ENCODE measurements around the gene WWC1.

WWC1 gene

DNA sequence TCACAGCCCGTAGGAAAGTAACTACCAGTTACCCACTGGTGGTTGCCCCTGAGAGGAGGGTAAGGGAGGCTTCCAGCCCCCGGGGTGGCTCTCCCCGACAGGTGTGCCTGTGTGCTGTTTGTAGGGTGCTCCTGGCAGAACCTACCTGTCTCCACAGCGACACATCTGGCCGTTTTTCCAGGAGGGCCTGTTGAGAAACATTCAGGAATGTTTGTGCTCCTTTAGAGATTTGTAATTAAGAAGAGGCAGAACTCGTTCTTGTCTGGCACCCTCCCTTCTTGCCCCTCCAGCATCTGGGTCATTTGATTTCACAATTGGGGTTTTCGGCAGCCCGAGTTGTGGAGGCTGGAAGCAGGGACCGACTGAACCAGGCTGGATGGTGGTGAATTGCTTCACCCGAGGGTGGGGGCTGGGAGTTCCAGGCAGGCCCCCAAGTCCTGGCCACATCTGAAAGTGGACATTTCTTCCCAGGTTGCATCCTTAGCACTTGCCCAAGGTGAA is 74.2 kb downstream of the WWC1 start:
- DNase-seq = peak; percentile 55

DNA sequence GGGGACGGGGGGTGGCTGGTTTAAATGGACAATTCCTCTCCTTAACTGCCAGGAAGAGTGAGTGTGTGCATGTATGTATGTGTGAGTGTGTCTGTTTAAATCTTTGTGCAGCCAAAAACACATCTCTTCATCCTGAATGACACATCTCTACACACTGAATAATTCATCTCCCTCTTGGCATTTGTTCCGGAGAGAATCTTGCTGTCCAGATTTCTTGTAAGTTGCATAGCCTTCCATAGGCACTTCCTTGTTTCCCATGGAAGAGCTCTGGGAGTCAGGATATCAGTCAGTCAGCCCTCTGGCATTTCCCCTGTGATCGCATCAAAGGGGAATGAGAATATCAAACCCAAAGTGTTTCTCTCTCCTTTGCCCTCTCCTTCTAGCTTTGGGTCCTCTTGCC is 74.7 kb downstream of the WWC1 start:
- DNase-seq = no peak

DNA sequence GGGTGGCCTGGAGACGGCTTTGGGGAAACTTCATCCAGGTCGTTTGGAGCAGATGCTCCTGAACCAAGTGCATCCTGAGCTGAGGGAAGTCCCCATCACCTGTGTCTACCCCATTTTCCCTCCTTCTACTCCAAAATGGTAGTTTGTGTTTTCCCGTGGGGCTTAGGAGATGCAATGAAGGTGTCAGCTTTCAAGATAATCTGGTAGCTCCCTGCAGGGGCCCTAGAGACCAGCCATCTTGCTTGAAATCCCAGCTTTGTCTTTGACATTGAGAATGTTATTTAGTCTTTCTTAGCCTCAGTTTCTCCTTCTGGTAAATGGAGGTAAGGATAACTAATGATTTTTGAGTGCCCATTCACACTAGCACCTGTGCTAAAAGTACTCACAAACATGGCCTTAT is 77.4 kb downstream of the WWC1 start:
- no peak for DNase-seq

DNA sequence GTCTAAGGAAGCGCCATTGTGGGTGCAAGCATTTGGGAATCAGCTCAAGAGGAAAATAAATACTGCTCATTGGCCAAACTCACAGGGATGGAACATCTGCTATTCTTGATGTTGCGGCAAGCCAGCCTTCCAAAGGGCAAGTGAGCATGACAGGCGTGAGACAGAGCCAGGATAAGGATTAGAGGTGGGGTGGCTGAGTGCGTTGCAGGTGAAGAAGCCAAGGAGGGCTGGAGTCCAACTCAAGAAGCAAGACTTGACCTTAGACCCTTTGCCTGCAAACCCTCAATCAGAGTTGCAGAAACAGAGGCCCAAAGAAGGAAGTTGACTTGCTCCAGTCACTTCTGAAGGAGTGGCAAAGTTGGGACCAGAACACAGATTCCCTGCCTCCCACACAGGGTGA is 79.4 kb downstream of the WWC1 start:
- no peak for DNase-seq

DNA sequence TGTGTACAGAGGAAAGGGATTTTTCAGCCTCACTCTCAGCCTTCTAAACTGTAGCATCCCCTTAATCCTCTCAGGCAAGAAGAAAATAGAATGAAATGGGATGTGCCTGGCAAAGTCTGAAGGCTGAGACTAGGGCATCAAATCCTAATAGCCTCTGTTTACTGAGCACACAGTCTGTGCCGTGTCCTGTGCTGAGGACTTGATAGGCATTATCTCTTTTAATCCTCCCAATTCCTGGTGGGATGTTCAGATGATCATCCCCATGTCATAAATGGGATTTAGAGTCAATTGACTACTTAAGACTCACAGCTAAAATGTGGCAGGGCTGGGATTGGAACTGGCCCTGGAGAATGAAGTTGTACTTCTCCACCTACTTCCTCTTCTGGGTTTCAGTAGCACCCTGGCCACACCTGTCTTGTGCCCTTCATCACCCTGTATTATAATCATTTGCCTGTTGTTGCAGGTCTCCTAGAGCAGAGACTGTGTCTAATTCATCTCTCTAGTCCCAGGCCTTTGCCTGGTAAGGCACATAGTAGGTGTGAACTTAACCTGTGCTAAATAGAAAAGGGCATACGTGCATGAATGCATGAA is 81.0 kb downstream of the WWC1 start:
- DNase-seq = no peak

DNA sequence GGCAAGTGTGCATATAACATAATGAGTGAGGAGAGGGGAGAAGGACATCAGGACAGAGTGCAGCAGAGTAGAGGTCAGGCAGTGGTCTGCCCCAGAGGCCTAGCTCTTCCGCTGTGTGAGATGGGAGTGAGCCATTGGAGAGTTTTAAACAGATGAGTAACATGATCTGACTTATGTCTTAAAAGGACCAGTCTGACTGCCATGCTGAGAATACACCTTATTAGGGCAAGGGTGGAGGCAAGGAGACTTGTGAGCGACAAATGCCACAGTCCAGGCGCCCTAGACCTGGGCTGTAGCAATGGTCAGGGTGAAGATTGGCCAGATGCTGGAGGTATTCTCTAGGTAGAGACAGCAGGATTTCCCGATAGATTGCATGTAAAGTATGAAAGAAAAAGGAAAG is 83.1 kb downstream of the WWC1 start:
- DNase-seq = no peak

DNA sequence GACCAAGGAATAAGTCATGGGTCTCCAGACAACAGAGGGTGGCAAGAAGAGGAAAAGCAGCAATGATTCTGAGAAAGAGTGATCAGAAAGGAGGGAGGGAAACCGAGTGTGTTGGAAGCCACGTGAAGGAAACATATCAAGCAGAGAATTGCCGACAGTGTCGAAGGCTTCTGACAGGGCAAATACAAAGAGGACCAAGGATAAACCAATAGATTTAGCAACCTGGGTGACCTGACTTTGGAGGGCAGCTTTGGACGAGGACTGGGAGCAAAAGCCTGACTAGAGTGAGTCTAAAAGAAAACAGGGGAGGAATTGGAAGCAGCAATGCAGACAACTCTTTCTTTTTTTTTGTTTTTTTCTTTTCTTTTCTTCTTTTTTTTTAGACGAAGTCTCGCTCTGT is 83.8 kb downstream of the WWC1 start:
- no peak for DNase-seq

DNA sequence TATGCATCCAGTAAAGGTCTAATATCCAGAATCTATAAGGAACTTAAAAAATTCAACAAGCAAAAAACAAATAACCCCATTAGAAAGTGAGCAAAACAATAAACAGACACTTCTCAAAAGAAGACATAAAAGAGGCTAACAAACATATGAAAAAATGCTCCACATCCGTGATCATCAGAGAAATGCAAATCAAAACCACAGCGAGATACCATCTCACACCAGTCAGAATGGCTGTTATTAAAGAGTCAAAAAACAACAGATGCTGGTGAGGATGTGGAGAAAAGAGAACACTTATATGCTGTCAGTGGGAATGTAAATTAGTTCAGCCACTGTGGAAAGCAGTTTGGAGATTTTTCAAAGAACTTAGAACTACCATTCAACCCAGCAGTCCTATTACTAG is 86.1 kb downstream of the WWC1 start:
- DNase-seq = no peak

DNA sequence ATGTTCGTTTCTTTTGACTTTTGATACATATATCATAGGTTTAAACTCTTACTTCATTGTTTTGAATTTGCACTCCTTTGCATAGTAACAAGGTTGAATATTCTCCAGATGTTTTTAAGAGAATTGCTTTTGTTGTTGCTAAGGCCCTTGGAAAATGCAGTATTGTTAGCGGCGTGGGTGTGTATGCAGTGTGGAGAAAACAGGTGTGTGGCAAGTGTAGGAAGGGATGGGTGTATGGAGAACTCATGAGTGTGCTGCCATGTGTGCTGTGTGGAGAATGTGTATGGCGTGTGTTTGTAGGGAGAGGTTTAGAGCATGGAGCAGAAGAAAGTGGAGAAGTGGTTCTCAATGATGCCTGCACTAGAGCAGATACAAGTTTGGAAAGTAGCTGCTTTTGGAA is 87.3 kb downstream of the WWC1 start:
- DNase-seq = no peak

DNA sequence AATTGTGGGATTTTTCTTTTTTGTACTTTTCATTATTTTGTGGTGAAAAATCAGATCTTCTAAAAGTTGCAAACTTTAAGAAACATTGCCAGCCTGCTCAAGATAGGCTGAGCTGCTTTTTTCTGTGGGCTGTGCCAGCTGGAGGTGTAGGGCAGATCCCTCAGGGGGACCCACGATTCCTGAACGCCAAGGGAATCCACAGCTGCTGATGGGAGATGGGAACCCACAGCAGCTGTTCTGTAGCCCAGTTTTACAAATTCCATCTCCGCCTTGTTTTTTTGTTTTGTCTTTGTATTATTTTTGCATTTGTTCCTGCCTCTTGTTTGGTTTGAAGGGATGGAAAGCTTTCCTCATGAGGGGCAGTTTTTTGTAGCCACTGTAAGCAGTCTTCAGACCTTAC is 91.0 kb downstream of the WWC1 start:
- DNase-seq = no peak

DNA sequence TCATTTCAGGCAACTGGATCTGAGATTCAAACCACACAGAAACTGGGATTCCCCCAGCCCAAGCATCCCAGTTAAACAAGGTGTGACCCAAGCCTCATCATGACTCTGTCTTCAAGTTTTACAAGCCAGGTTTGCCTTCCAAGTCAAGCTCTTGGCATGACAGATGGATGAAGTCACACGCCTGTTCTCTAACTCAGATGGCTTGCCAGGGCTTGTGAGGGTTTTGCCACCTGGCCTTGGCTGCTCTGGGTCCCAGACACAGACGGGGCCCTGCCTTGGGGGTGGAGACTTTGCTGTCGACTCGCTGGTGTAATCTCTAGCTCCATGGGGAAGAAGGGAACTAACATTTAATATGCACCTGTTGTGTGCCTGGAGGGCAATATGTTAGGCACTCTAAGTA is 99.0 kb downstream of the WWC1 start:
- DNase-seq = no peak

DNA sequence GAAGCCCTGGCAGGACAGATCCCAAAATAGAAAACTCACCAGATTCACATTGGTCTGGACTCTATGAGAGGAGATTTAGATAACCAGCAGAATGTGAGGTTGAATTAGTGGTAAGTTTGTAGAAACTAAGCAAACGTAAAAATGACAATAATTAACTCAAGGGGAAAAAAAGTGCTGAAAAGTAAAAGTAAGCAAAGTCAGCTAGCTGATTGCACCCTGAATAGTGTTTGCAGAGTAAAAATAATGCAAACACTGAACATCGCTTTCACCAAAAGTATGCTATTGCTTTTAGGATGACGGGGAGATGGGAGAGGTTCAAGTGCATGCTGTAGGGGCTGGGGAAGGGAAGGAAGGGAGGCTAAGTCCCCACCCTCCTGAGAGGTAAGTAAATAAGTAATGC is 102.3 kb downstream of the WWC1 start:
- DNase-seq = no peak

DNA sequence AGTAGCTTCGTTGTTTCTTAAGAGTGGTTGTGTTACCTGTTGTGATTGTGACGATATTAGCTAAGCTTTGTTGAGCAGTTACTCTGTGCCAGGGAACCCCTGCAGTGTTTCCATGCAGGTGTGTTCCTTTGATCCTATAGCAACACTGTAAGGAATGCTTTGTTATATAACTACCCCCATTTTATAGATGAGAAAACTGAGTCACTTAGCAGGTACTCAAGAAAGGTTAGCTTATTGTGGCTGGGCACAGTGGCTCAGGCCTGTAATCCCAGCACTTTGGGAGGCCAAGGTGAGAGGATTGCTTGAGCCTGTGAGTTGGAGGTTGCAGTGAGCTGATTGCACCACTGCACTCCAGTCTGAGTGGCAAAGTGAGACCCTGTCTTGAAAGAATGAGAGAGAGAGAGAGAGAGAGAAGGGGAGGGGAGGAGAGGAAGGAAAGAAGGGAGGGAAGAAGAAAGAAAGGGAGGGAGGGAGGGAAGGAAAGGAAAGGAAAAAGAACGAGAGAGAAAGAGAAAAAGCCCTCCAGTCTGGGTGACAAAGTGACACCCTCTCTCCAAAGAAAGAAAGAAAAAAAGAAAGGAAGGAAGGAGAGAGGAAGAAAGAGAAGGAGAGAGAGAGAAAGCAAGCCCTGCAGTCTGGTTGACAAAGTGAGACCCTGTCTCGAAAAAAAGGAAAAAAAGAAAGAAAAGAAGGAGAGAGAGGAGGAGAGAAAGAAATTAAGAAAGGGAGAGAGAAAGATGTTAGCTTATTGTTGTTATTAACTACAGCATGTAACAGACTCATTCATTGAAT is 109.2 kb downstream of the WWC1 start:
- no peak for DNase-seq

DNA sequence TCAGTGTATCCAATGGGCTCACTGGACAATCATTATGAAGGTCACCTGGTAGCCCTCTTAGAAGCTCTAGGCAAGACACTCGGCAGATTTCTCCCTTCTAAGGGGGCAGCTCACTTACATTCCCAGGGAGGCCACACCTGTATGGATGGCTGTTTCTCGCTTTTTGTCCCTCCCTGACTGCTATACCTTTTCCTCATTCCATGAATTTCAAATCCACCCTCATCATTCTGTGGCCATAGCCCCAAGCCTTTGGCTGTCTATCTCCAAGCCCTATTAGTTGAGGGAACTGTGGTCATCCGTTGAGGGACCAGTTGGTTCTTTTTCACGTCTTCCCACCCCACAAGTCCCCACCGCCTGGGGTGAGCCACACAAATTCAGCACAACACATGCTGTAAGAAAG is 109.8 kb downstream of the WWC1 start:
- no peak for DNase-seq

DNA sequence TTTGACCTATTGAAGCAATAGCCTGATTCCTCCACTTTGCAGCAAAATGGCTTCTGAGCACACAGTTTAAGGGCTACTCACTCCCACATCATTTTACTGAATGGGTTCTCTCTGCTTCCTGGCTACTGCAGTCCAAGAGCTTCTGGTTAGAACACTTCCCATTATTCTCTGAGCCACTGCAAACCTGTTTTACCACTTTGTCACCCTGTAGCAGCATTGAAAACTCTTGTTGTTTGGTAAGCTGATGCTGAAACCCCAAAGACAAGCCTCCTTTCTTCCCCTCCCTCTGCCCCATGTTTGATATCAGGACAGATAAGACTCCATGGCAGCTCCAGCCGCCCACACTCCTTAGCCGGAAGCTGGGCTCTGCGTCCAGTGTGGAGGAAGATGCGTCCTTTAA is 110.4 kb downstream of the WWC1 start:
- peak; percentile 6 for DNase-seq

DNA sequence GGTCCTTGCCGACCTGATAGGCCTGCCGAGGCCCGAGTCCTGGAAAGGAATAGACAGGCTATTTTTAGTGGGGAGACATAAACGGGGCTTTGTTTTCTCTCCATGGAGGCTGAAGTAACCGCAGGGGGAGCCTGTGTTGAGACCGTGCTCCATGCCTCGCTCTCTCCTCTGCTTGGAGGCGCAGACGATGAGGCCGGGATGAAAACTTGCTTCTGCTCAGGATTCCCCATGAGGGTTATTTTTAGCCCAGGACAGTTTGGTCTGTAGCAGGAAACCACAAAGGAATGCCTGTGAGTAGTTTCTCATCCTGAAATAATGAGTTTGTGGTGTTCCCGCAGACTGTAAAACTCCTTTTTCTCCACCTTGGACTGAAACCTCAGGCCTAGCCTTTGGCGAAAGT is 112.9 kb downstream of the WWC1 start:
- no peak for DNase-seq

DNA sequence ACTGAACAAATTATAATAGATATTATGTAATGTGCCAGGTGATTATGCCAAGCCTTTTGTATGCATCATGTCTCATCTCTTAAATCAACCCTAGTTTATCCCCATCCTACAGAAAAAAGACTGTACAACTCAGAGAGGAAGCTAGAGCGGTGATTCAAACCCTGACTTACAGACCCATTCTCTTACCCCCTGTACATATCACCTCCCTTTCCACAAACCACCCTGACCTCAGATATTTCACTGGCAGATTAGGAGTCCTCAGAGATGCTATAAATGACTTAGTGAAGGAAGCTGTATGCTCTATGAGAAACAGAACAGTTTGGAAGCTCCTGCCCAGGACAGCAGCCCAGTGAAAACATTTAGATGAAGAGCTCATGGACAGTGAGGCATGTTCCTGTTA is 115.8 kb downstream of the WWC1 start:
- no peak for DNase-seq

DNA sequence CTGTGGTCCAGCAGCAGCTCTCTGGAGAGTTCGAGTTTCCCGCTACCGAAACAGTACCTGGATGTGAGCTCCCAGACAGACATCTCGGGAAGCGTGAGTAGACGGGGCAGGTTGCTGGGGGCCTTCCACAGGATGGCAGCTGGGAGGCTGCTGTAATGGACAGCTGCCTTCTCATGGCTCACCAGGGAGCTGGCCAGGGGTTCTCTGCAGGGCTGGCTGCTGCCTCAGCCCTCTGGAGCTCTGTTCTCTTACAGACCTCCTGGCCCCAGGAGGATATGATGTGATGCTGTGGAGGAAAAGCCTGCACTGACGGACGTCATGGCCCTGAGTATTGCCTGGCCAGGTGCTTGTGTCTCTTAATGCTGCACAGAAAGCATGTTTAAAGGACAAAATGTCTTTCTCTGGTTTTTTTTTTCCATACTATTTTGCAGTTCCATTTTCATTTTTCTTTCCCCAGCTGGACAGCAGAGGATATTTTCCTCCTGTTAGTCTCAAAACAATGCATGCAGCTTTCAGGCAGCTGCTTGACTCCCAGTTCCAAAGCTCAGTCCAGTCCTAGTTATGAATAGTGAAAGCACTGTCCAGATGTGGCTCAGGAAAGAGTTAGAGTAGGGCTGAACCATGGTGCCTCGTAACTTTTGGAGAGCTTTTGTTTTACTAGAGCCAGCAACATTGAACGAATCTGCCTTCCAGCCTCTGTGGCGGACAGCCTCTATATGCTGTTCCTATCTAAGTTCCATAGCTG is 117.3 kb downstream of the WWC1 start:
- DNase-seq = no peak

DNA sequence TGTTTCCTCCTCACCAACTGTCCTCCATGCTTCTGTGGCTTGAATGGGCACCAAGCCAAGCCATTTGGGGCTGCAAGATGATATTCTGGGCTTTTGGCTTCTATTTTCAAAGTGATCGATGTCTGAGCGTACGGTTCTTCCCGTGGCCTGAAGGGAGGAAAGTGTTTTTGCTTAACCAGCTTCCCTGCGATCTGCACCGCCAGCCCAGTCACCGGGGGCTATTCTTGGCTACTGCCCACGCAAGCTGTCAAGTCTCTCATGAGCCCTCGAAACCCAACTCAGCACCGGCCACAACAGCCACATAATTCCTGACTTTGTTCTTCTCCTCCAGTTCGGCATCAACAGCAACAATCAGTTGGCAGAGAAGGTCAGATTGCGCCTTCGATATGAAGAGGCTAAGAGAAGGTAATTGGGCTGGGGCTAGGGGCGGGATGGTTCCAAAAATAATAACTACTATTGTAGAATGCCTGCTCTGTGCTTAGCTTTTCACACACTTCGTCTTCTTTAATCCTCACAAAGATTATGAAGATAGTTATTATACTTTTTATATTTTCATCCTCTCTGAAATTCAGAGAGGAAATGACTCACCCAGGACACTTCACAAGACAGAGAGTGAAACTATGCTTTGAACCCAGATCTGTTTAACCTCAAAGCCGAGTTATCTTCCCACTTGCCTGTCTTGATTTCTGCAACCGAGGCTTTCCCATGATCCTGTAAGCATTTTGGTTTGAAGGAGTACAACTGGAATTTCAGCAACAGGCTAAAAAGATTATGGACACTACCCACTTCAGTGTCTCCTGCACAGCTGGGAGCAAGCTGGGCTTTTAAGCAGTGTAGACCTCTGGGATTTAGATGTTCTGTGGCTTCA is 118.4 kb downstream of the WWC1 start:
- DNase-seq = no peak

DNA sequence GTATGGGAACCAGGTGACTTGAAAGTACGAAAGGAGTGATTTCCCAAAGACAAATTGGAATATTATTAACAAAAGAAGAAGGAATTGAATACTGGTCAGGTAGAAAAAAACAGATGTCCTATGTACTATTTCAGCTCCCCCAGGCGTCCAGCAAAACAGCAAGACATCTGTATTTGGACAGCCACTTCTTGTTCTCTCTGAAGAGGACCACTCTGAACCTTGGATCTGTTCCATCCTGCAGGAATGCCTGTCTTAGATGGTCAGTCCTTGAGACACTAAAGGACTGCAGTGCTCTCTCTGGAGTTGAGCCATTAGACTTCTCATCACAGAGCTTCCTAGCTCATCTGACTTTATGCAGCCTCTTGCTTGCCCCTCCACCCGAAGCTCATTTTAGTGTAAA is 120.4 kb downstream of the WWC1 start:
- DNase-seq = no peak

DNA sequence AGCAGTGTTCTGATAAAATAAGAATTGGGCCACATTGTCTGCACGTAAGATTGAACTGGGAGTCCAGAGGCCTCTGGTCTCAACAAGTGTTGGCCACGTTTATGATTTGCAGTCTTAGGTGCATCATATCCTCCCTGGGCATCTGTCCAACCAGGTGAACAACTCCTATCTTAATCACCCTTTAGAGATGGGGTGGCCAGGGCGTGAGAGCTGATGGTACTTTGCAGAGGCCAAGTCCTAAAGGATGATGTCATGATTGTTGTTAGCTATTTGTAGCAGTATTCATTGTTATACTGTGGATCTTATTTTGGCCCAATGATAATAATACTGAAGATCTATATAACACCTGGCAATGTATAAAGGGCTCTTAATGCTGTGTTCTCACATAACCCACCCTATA is 121.6 kb downstream of the WWC1 start:
- no peak for DNase-seq

DNA sequence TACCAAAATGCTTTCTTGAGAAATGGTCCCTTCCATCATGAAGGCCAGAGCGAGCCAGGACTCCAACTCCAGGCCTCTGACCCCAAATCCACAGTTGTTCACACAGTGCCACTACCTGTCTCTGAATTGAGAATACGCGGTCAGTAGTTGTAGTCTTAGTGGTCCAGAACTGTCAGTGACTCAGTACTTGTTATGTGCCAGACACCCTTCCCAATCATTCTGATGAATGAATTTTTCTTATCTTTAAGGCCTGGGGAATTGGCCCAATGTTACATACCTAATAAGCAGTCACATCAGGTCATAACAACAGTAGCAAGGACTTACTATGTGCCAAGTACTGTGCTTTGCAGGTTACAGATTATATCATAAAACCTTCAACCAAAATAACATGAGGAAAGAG is 122.2 kb downstream of the WWC1 start:
- DNase-seq = no peak

DNA sequence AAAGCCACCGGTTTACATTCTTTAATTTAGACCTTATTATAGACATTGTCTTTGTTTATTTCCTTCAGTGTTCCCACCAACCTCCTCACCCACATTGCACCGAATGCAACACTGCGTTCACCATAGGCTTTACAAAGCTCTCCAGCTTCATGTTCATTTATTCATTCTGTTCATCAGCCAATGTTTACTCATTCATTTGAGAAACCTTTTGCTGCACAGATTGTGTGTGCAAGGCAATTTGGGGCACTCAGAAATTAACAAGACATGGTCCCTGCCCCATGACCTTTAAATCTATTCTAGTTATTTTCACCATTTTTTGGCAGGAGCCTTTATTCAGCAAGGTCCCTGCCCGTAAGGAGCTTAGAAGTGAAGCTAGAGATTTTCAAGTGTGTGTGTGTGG is 124.0 kb downstream of the WWC1 start:
- DNase-seq = no peak
